ENCODE data around the gene LY6G6F.

DNA sequence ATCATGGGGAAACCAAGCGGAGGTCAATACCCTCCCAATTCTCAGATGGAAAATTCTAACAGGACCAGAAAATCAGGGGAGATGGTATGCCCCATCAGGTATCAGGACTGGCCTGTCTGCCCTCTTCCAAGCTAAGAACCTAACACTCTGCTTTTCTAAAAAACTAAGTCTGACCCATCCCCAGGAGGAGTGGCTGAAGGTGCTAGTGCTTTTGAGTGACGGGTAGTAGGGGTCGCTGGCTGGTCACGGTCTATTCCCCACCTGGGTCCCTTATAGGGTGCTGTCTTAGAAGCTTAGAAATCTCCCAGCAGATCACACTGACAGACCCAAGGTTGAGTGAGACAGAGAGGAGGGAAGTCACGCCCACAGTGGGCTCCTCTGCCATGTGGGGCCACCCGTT lies 13.1 kb upstream of the LY6G6F start:
- TF ChIP-seq, protein P1, sequence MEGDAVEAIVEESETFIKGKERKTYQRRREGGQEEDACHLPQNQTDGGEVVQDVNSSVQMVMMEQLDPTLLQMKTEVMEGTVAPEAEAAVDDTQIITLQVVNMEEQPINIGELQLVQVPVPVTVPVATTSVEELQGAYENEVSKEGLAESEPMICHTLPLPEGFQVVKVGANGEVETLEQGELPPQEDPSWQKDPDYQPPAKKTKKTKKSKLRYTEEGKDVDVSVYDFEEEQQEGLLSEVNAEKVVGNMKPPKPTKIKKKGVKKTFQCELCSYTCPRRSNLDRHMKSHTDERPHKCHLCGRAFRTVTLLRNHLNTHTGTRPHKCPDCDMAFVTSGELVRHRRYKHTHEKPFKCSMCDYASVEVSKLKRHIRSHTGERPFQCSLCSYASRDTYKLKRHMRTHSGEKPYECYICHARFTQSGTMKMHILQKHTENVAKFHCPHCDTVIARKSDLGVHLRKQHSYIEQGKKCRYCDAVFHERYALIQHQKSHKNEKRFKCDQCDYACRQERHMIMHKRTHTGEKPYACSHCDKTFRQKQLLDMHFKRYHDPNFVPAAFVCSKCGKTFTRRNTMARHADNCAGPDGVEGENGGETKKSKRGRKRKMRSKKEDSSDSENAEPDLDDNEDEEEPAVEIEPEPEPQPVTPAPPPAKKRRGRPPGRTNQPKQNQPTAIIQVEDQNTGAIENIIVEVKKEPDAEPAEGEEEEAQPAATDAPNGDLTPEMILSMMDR (IDR thresholded peaks at IDR 0.05; ENCODE audit: insufficient read depth, low read depth, low read length), result no peak
- TF ChIP-seq EZH2 (IDR thresholded peaks at IDR 0.05; ENCODE audit: insufficient read depth, low read length), result no peak

Data from astrocyte (in vitro differentiated cells and primary cell).